Kidney (tissue), 14 donors: ENCODE results near the gene DDAH2. TPM values are rescaled to one million over a fixed set of nuclear protein-coding genes. Genes with fewer than 3 reads are reported as not detected.

Source experiments
- DNase-seq, 5 donors: peaks; one replicate each; pipeline ENCODE4 v3.0.0-alpha.2; 2013 to 2020
- FAIRE-seq: peaks from 2 replicates; lab custom pipeline; 2012; peaks lifted over from hg19 to GRCh38; lab: Jason Lieb, UNC
- H3K27ac ChIP-seq, 2 donors: one replicate each; pipeline ENCODE4 v1.7.0; 2013; ENCODE audit warnings: low read depth in 2 of 2, low read length in 2 of 2, inconsistent platforms in 1 of 2
- H3K27me3 ChIP-seq: one replicate; pipeline ENCODE4 v1.7.1; 2013; ENCODE audit warnings: low read length, inconsistent platforms; ENCODE audit not compliant: control insufficient read depth, insufficient read depth
- H3K36me3 ChIP-seq, 3 donors: one replicate each; pipeline versions ENCODE4 v1.7.0 to v1.7.1; 2013; ENCODE audit warnings: low read length in 3 of 3, control low read depth in 1 of 3, inconsistent platforms in 1 of 3; ENCODE audit not compliant: insufficient read depth in 3 of 3, control insufficient read depth in 2 of 3
- H3K4me1 ChIP-seq, 3 donors: one replicate each; pipeline versions ENCODE4 v1.7.0 to v1.7.1; 2013; ENCODE audit warnings: low read length in 3 of 3, inconsistent platforms in 1 of 3, low read depth in 1 of 3; ENCODE audit not compliant: control insufficient read depth in 2 of 3, insufficient read depth in 2 of 3
- H3K4me3 ChIP-seq, 3 donors: one replicate each; pipeline versions ENCODE4 v1.7.0 to v1.8.1; 2013; ENCODE audit warnings: low read length in 3 of 3, control low read depth in 1 of 3, inconsistent platforms in 1 of 3
- H3K9ac ChIP-seq, 3 donors: one replicate each; pipeline versions ENCODE4 v1.7.0 to v1.7.1; 2013; ENCODE audit warnings: low read length in 3 of 3, control low read depth in 1 of 3, inconsistent platforms in 1 of 3
- H3K9me3 ChIP-seq, 3 donors: one replicate each; pipeline versions ENCODE4 v1.7.0 to v1.7.1; 2013; ENCODE audit warnings: low read length in 3 of 3, control low read depth in 1 of 3, inconsistent platforms in 1 of 3; ENCODE audit not compliant: control insufficient read depth in 2 of 3, insufficient read depth in 1 of 3
- CTCF ChIP-seq: IDR thresholded peaks from 3 replicates; pipeline ENCODE4 v1.5.1; 2012; ENCODE audit warnings: mild to moderate bottlenecking, moderate library complexity, borderline replicate concordance; ENCODE audit not compliant: insufficient read depth; ENCODE audit errors: extremely low read depth
- intact Hi-C: fragments of 100-400 bp; cut with DNase I; formaldehyde crosslinking; loops from one replicate; pipeline ENCODE4 v1.11.1; 2022
- polyA plus RNA-seq: library from polyadenylated mRNA; stranded (reverse); fragments of 350-450 nt; fragmentation: Illumina TruSeq; extraction: RNeasy Lipid Tissue Mini Kit (QIAGEN cat#74804); gene quantifications from one replicate; pipeline ENCODE4 v1.2.3, GENCODE V29; 2014; ENCODE audit warnings: low read depth, low replicate concordance; ENCODE audit not compliant: insufficient read depth
- total RNA-seq: library from RNA; stranded (reverse); fragmentation: NEBNext Ultra II Directional; extraction: Animal tissue kit (Norgen Biotek cat#: 25700); gene quantifications from one replicate; pipeline ENCODE4 v1.2.1, GENCODE V29; 2021
- donor health status: control.
- donor health status: control.
- donor health status: control.
- donor health status: control.
- donor health status: control.
- donor health status: DM: yes; HTN: yes; CAD: no.
- donor health status: Normal renal cell carcinoma (clear cell type).

DDAH2 gene
- total and polyA plus RNA-seq, 2 donors from 2014 or later = 98.9 to 147 TPM

DNA sequence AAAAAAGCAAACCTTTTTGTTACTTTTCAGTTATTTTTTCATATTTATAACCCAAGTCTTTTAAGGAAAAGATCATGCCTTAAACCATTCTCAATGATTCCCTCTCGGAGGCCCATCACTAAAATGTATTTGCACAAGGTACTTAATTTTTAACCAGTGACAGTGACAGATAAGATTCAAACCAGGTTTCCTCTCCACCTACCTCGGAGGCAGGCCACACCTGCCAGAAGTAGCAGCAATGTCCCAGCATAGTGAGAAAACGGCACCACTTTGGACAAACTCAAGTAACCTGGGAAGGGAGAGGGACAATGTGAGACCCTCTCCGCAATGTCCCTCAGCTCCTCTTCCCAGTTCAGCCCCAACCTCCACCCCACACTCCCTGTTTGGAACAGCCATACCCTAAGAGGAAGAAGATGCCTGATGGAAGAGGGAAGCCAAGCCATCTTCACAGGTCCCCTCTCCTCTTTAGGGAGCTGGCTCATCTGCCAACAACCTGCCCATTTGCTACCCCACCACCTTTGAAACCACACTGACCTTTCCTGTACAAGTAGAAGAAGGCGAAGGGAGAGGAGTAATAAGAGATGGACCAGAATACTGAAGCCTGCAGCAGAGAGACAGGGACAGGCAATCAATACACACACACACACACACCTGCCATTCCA is 28.2 kb downstream of the DDAH2 start:
- no peak overlapping the region for H3K9ac ChIP-seq
- no peaks in the 10 kb centered on the region for H3K27me3 ChIP-seq
- intact Hi-C loops = no loop called here
- no peak for DNase-seq
- peaks cover 0 to 10% (median 9%) of the 10 kb centered on the region in 3 donors for H3K4me1 ChIP-seq
- H3K9me3 ChIP-seq = no peaks in the 10 kb centered on the region
- H3K27ac ChIP-seq = no peak overlapping the region
- no peak for FAIRE-seq
- H3K36me3 ChIP-seq = peaks cover 3 to 9% (median 4%) of the 10 kb centered on the region in 3 donors
- no peak for TF ChIP-seq CTCF
- no peak overlapping the region for H3K4me3 ChIP-seq

- intact Hi-C loops = no loop called here
- H3K27ac ChIP-seq = no peak overlapping the region
- FAIRE-seq = no peak
- DNase-seq = no peak
- H3K9me3 ChIP-seq = no peaks in the 10 kb centered on the region
- H3K4me3 ChIP-seq = no peak overlapping the region
- no peak for TF ChIP-seq CTCF
- H3K9ac ChIP-seq = no peak overlapping the region
- H3K4me1 ChIP-seq = peaks cover 0 to 10% (median 9%) of the 10 kb centered on the region in 3 donors
- no peaks in the 10 kb centered on the region for H3K27me3 ChIP-seq
- peaks cover 10 to 13% (median 12%) of the 10 kb centered on the region in 3 donors for H3K36me3 ChIP-seq
These were observed 31.5 kb downstream of the DDAH2 start for GRCh38 chr6:31697555-31697954.

DNA sequence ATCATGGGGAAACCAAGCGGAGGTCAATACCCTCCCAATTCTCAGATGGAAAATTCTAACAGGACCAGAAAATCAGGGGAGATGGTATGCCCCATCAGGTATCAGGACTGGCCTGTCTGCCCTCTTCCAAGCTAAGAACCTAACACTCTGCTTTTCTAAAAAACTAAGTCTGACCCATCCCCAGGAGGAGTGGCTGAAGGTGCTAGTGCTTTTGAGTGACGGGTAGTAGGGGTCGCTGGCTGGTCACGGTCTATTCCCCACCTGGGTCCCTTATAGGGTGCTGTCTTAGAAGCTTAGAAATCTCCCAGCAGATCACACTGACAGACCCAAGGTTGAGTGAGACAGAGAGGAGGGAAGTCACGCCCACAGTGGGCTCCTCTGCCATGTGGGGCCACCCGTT is 35.6 kb downstream of the DDAH2 start:
- DNase-seq = no peak
- Histone ChIP-seq H3K9me3 (no peaks in the 10 kb centered on the region), H3K4me3 (no peak overlapping the region), H3K9ac (no peak overlapping the region), H3K27me3 (no peaks in the 10 kb centered on the region), H3K4me1 (no peaks in the 10 kb centered on the region), H3K27ac (no peak overlapping the region), H3K36me3 (peaks cover 9 to 44% (median 38%) of the 10 kb centered on the region in 3 donors)
- TF ChIP-seq CTCF = no peak
- no peak for FAIRE-seq
- intact Hi-C loops = no loop called here
